ENCODE data around the gene LRRC74B.

The LRRC74B gene

GRCh38 chr22:21073482-21073881 is 27.7 kb downstream of the LRRC74B start:
- TF ChIP-seq, protein P1, sequence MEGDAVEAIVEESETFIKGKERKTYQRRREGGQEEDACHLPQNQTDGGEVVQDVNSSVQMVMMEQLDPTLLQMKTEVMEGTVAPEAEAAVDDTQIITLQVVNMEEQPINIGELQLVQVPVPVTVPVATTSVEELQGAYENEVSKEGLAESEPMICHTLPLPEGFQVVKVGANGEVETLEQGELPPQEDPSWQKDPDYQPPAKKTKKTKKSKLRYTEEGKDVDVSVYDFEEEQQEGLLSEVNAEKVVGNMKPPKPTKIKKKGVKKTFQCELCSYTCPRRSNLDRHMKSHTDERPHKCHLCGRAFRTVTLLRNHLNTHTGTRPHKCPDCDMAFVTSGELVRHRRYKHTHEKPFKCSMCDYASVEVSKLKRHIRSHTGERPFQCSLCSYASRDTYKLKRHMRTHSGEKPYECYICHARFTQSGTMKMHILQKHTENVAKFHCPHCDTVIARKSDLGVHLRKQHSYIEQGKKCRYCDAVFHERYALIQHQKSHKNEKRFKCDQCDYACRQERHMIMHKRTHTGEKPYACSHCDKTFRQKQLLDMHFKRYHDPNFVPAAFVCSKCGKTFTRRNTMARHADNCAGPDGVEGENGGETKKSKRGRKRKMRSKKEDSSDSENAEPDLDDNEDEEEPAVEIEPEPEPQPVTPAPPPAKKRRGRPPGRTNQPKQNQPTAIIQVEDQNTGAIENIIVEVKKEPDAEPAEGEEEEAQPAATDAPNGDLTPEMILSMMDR (IDR thresholded peaks at IDR 0.05; ENCODE audit: low read depth, low read length): no peak
- Histone ChIP-seq H3K27me3 (ENCODE audit: insufficient read depth, low read depth, severe bottlenecking) (no peaks in the 10 kb centered on the region), H3K4me3 (ENCODE audit: low read depth, low read length) (no peak overlapping the region), H3K27ac (no peak overlapping the region), H3K9me3 (ENCODE audit: severe bottlenecking) (no peaks in the 10 kb centered on the region), H3K36me3 (no peaks in the 10 kb centered on the region)
- no peak for DNase-seq

DNA sequence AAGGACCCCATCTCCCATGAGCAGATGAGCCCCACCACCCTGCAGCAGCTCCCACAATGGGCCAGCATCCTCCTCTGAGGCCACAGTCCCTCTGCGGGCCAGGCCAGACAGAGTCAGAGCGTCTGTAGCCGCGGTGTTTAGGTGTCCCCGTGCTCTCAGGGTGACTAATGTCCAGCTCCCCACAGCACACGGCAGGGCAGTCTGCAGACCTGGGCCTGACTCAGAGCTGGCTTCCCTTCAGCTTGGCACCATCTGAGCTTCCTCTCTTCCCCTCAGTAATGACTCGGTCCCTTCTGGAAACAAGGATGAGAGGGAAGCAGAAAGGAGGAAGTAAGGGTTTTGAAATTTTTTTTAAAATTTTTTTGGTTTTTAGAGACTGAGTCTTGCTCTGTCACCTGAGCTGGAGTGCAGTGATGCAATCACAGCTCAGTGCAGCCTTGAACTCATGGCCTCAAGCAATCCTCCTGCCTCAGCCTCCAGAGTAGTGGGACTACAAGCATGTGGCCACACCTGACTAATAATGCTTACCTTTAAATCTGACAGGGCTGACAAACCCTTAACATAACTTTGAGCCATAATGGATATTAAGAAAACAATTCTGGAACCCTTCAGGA is 28.5 kb downstream of the LRRC74B start:
- no peaks in the 10 kb centered on the region for H3K36me3 ChIP-seq
- no peaks in the 10 kb centered on the region for H3K27me3 ChIP-seq (ENCODE audit: insufficient read depth, low read depth, severe bottlenecking)
- DNase-seq: no peak
- H3K4me3 ChIP-seq (ENCODE audit: low read depth, low read length): no peak overlapping the region
- TF ChIP-seq, protein P1 (IDR thresholded peaks at IDR 0.05; ENCODE audit: low read depth, low read length): no peak
- no peak overlapping the region for H3K27ac ChIP-seq
- H3K9me3 ChIP-seq (ENCODE audit: severe bottlenecking): no peaks in the 10 kb centered on the region

DNA sequence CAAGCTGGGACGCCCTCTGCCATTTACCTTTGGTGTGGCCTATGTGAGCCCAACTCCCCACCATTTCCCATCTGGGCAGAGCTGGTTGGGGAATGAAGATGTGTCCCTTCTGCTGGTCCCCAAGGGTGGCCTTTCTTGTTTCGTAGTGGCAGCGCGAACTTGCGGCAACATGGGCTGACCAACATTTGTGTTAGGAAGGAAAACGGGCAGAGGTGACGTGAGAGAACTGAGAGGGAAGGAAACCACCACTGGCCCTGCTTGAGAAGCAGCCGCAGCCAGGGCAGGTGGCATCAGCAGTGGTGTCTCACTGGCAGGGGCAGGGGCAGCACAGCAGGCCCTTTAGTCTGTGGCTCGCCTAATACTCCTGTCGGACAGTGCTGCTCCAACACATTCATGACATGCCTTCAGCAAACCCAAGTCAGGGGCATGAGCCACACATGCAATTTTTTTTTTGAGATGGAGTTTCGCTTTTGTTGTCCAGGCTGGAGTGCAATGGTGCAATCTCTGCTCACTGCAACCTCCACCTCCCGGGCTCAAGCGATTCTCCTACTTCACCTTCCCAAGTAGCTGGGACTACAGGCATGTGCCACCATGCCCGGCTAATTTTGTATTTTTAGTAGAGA is 29.9 kb downstream of the LRRC74B start:
- TF ChIP-seq, protein P1 (IDR thresholded peaks at IDR 0.05; ENCODE audit: low read depth, low read length): no peak
- Histone ChIP-seq H3K27ac (no peak overlapping the region), H3K9me3 (ENCODE audit: severe bottlenecking) (no peaks in the 10 kb centered on the region), H3K36me3 (no peaks in the 10 kb centered on the region), H3K4me3 (ENCODE audit: low read depth, low read length) (no peak overlapping the region), H3K27me3 (ENCODE audit: insufficient read depth, low read depth, severe bottlenecking) (no peaks in the 10 kb centered on the region)
- no peak for DNase-seq

DNA sequence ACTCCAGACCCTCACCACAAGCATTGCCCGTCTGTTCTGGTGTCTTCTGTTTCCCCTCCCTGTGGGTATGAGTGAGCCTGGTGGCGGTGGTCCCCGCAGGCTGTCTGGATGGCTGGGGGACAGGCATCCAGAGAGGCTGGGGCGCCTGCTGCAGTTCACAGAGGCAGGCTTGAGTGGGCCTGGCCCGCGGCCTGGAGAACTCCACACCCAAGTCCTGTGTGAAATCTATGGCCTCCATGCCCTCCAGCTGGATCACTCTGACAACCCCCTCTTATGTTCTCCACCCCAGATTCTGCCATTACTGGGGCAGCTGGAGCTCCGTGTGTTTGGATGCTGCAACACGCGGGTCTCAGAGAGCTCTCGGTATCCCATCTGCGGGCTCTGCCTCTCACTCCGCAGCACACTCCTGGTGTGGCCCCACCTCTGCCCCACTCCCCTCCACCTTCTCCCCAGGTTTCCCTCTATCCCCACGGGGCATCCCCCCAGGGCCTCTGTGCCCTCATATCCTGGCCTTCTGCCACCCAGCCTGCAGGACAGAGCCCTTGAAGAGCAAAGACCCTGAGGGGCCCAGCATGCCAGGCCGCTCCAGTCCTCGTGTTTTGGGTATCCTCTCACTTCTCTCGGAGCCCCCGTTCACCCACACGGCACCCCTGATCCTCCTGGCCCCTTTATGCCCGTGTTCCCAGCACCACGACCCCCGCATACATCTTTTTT is 31.3 kb downstream of the LRRC74B start:
- Histone ChIP-seq H3K27me3 (ENCODE audit: insufficient read depth, low read depth, severe bottlenecking) (no peaks in the 10 kb centered on the region), H3K36me3 (no peaks in the 10 kb centered on the region), H3K9me3 (ENCODE audit: severe bottlenecking) (no peaks in the 10 kb centered on the region), H3K27ac (no peak overlapping the region), H3K4me3 (ENCODE audit: low read depth, low read length) (no peak overlapping the region)
- no peak for DNase-seq
- TF ChIP-seq, protein P1 (IDR thresholded peaks at IDR 0.05; ENCODE audit: low read depth, low read length): no peak

- Histone ChIP-seq H3K27me3 (ENCODE audit: insufficient read depth, low read depth, severe bottlenecking) (no peaks in the 10 kb centered on the region), H3K27ac (no peak overlapping the region), H3K4me3 (ENCODE audit: low read depth, low read length) (no peak overlapping the region), H3K9me3 (ENCODE audit: severe bottlenecking) (no peaks in the 10 kb centered on the region), H3K36me3 (no peaks in the 10 kb centered on the region)
- DNase-seq: no peak
- TF ChIP-seq, protein P1 (IDR thresholded peaks at IDR 0.05; ENCODE audit: low read depth, low read length): no peak
Measured at GRCh38 chr22:21077884-21078508, 32.2 kb downstream of the LRRC74B start.
